GM21367 (cell line): ENCODE results near the gene PKP3.
A peak's percentile ranks its signal among the peaks of the same experiment; 100 is the strongest.

Experiments used
- ATAC-seq: cut with Tn5 transposase; IDR thresholded peaks from one replicate; pipeline ENCODE4 v1.9.1; 2021; ENCODE audit not compliant: unreplicated experiment

Gene PKP3

GRCh38 chr11:441418-442274, 47.6 kb downstream of the PKP3 start, which contains the start of gene ANO9:
ANO9 (minus strand) TSS chr11:442011; CDS start chr11:441926, 85 bp downstream.
- ATAC-seq = no peak

- ATAC-seq = no peak
These were observed 48.6 kb downstream of the PKP3 start for GRCh38 chr11:442611-443081.

- no peak for ATAC-seq
These were observed 49.7 kb downstream of the PKP3 start for GRCh38 chr11:443542-444199.

- no peak for ATAC-seq
These were observed 50.6 kb downstream of the PKP3 start for GRCh38 chr11:444396-445144.

- ATAC-seq = no peak
These were observed 52.0 kb downstream of the PKP3 start for GRCh38 chr11:445765-446588.

- ATAC-seq = no peak
These were observed 52.9 kb downstream of the PKP3 start for GRCh38 chr11:446891-447290.

GRCh38 chr11:447923-448731, 54.1 kb downstream of the PKP3 start:
- ATAC-seq = peak; percentile 36

GRCh38 chr11:449889-450808, 56.1 kb downstream of the PKP3 start, which contains the start of gene PTDSS2:
PTDSS2 (plus strand) TSS chr11:450279; CDS start chr11:450456, 177 bp downstream.
- ATAC-seq = peak; percentile 64

GRCh38 chr11:450809-451451, 56.9 kb downstream of the PKP3 start:
- no peak for ATAC-seq

- no peak for ATAC-seq
These were observed 57.7 kb downstream of the PKP3 start for GRCh38 chr11:451738-452137.

- no peak for ATAC-seq
These were observed 58.3 kb downstream of the PKP3 start for GRCh38 chr11:452203-452744.

- ATAC-seq = no peak
These were observed 59.0 kb downstream of the PKP3 start for GRCh38 chr11:452916-453527.

GRCh38 chr11:453564-453963, 59.6 kb downstream of the PKP3 start:
- no peak for ATAC-seq

- no peak for ATAC-seq
These were observed 60.0 kb downstream of the PKP3 start for GRCh38 chr11:454043-454442.
